CD4-positive, alpha-beta T cell treated with Interleukin-15 for 4 hours (primary cell): ENCODE measurements around the gene MECP2.
A peak's percentile ranks its signal among the peaks of the same experiment; 100 is the strongest.
"Not testable (repeated sequence)": the region's sequence is repeated elsewhere in the genome, so short reads cannot be mapped to it uniquely, and the experiment has no call there.

Experiments used
- DNase-seq: peaks from one replicate; pipeline ENCODE4 v3.0.0-alpha.2; 2020; ENCODE audit warnings: low spot score

The MECP2 gene

GRCh38 chrX:154097589-154098541 is at the start of gene MECP2:
MECP2 (minus strand) TSS chrX:154097717.
- peak; percentile 89 for DNase-seq

GRCh38 chrX:154144010-154144409 is 46.5 kb upstream of the MECP2 start, which contains the start of gene OPN1LW:
OPN1LW (plus strand) TSS chrX:154144243; CDS start chrX:154144284, 41 bp downstream.
- not testable (repeated sequence) for DNase-seq

GRCh38 chrX:154142950-154143745 is 45.6 kb upstream of the MECP2 start:
- no peak for DNase-seq

GRCh38 chrX:154142386-154142785 is 44.9 kb upstream of the MECP2 start:
- DNase-seq = no peak

- no peak for DNase-seq
These were observed 43.2 kb upstream of the MECP2 start for GRCh38 chrX:154140742-154141141.

GRCh38 chrX:154140206-154140605 is 42.7 kb upstream of the MECP2 start:
- no peak for DNase-seq

- no peak for DNase-seq
These were observed 41.3 kb upstream of the MECP2 start for GRCh38 chrX:154138857-154139256.

- DNase-seq = peak; percentile 58
These were observed 39.2 kb upstream of the MECP2 start for GRCh38 chrX:154136627-154137161.

GRCh38 chrX:154135458-154136229 is 38.1 kb upstream of the MECP2 start:
- peak; percentile 28 for DNase-seq

- DNase-seq = no peak
These were observed 34.8 kb upstream of the MECP2 start for GRCh38 chrX:154132366-154132765.

GRCh38 chrX:154131955-154132354 is 34.4 kb upstream of the MECP2 start:
- DNase-seq = no peak

- no peak for DNase-seq
These were observed 28.6 kb upstream of the MECP2 start for GRCh38 chrX:154126101-154126500.

- DNase-seq = no peak
These were observed 28.0 kb upstream of the MECP2 start for GRCh38 chrX:154125391-154126040.

- peak; percentile 39 for DNase-seq
These were observed 26.0 kb upstream of the MECP2 start for GRCh38 chrX:154123241-154124219.

GRCh38 chrX:154121961-154122360 is 24.4 kb upstream of the MECP2 start:
- no peak for DNase-seq

- DNase-seq = no peak
These were observed 23.7 kb upstream of the MECP2 start for GRCh38 chrX:154121207-154121606.

- no peak for DNase-seq
These were observed 23.1 kb upstream of the MECP2 start for GRCh38 chrX:154120567-154120966.

- no peak for DNase-seq
These were observed 20.0 kb upstream of the MECP2 start for GRCh38 chrX:154117566-154117965.

GRCh38 chrX:154116426-154117211 is 19.1 kb upstream of the MECP2 start:
- no peak for DNase-seq
